H1 (cell line): ENCODE data around the gene PXDN. TPM values are rescaled to one million over a fixed set of nuclear protein-coding genes. Genes with fewer than 3 reads are reported as not detected.

Source experiments
- CTCF ChIA-PET: fragments of 300-600 bp; sonication (Branson Sonifier 250); formaldehyde crosslinking; loops from one replicate; lab custom pipeline; 2021; ENCODE audit not compliant: partially characterized antibody; lab: Charles Lee
- POLR2A ChIA-PET: fragments of 300-600 bp; sonication (Branson Sonifier 250); formaldehyde crosslinking; loops from one replicate; lab custom pipeline; 2021; ENCODE audit warnings: inconsistent platforms; ENCODE audit not compliant: partially characterized antibody; lab: Charles Lee
- DNase-seq, 2 experiments: peaks; one replicate each; pipeline versions ENCODE4 v3.0.0 to v3.0.0-alpha.2; 2010 to 2022; ENCODE audit warnings: low spot score in 2 of 2, low read depth in 1 of 2, mixed read lengths in 1 of 2
- FAIRE-seq: peaks from 2 replicates; lab custom pipeline; 2011; peaks lifted over from hg19 to GRCh38; lab: Jason Lieb, UNC
- H2AFZ ChIP-seq: 2 replicates; pipeline ENCODE4 v1.8.1; 2012; ENCODE audit warnings: low read length, inconsistent platforms
- H2AK5ac ChIP-seq: 2 replicates; pipeline ENCODE4 v1.6.1; 2013; ENCODE audit warnings: low read depth, low read length
- H2BK120ac ChIP-seq: replicated peaks from 2 replicates; pipeline ENCODE3; 2013; ENCODE audit warnings: low read depth, low read length, inconsistent platforms
- H2BK12ac ChIP-seq: 2 replicates; pipeline ENCODE4 v1.6.1; 2013; ENCODE audit warnings: low read depth, low read length
- H2BK15ac ChIP-seq: 2 replicates; pipeline ENCODE4 v1.6.1; 2013; ENCODE audit warnings: low read length
- H2BK20ac ChIP-seq: 2 replicates; pipeline ENCODE4 v1.6.1; 2013; ENCODE audit warnings: low read length
- H2BK5ac ChIP-seq: 2 replicates; pipeline ENCODE4 v1.6.1; 2013; ENCODE audit warnings: low read depth, low read length
- H3K14ac ChIP-seq: 2 replicates; pipeline ENCODE4 v1.6.1; 2013; ENCODE audit warnings: inconsistent platforms; ENCODE audit not compliant: insufficient read length
- H3K18ac ChIP-seq: 2 replicates; pipeline ENCODE4 v1.6.1; 2013; ENCODE audit warnings: low read length; ENCODE audit errors: extremely low read depth
- H3K23ac ChIP-seq: 2 replicates; pipeline ENCODE4 v1.6.1; 2013; ENCODE audit warnings: inconsistent platforms; ENCODE audit not compliant: insufficient read length
- H3K23me2 ChIP-seq: 2 replicates; pipeline ENCODE4 v1.6.1; 2013; ENCODE audit warnings: low read depth, low read length
- H3K27ac ChIP-seq: 2 replicates; pipeline ENCODE4 v1.6.1; 2011; ENCODE audit warnings: low read depth, low read length, inconsistent platforms
- H3K27me3 ChIP-seq, 4 experiments: replicated peaks in 1 of 4; 1 replicate in 1 of 4; 2 replicates in 3 of 4; pipeline versions ENCODE4 v1.6.1 to v1.8.1; 2011 to 2013; ENCODE audit warnings: low read length in 3 of 4, mild to moderate bottlenecking in 3 of 4, inconsistent platforms in 2 of 4, mixed read lengths in 2 of 4, moderate library complexity in 1 of 4; ENCODE audit not compliant: control insufficient read depth in 3 of 4, insufficient read depth in 3 of 4; ENCODE audit errors: extremely low read depth in 1 of 4
- H3K36me3 ChIP-seq, 4 experiments: 2 replicates each; pipeline versions ENCODE4 v1.6.1 to v1.8.1; 2011 to 2013; ENCODE audit warnings: mild to moderate bottlenecking in 4 of 4, low read length in 3 of 4, moderate library complexity in 2 of 4, control low read depth in 1 of 4, inconsistent platforms in 1 of 4; ENCODE audit not compliant: insufficient read depth in 4 of 4, control insufficient read depth in 2 of 4
- H3K4ac ChIP-seq: replicated peaks from 2 replicates; pipeline ENCODE3; 2013; ENCODE audit warnings: low read length, low read depth, mixed read lengths, inconsistent platforms; ENCODE audit not compliant: insufficient read length
- H3K4me1 ChIP-seq, 4 experiments: replicated peaks in 1 of 4; 1 replicate in 1 of 4; 2 replicates in 3 of 4; pipeline versions ENCODE4 v1.6.1 to v1.8.1; 2011 to 2013; ENCODE audit warnings: low read length in 3 of 4, inconsistent platforms in 2 of 4, mixed read lengths in 1 of 4; ENCODE audit not compliant: insufficient read depth in 4 of 4, control insufficient read depth in 3 of 4
- H3K4me2 ChIP-seq, 2 experiments: 2 replicates each; pipeline versions ENCODE4 v1.6.1 to v1.8.1; 2011 to 2013; ENCODE audit warnings: low read depth in 2 of 2, low read length in 2 of 2, control low read depth in 1 of 2, inconsistent platforms in 1 of 2, mild to moderate bottlenecking in 1 of 2; ENCODE audit not compliant: insufficient read depth in 1 of 2
- H3K4me3 ChIP-seq, 4 experiments: fragments of 200-600, 300-600 bp in 1 of 4; sonication (generic), shearing (Covaris generic), sonication (Bioruptor Twin) in 1 of 4; 2 replicates each; pipeline versions ENCODE4 v1.5.1 to v1.8.1; 2011 to 2016; ENCODE audit warnings: low read length in 4 of 4, low read depth in 3 of 4, control low read depth in 2 of 4, inconsistent platforms in 2 of 4, mild to moderate bottlenecking in 2 of 4, mixed read lengths in 1 of 4, moderate library complexity in 1 of 4; ENCODE audit not compliant: insufficient read depth in 2 of 4; ENCODE audit errors: extremely low read depth in 1 of 4
- H3K56ac ChIP-seq: replicated peaks from 2 replicates; pipeline ENCODE3; 2013; ENCODE audit warnings: low read depth, mild to moderate bottlenecking, mixed read lengths, low read length, inconsistent platforms; ENCODE audit not compliant: insufficient read length
- H3K79me1 ChIP-seq: 2 replicates; pipeline ENCODE4 v1.6.1; 2013; ENCODE audit warnings: low read depth, low read length, control low read depth
- H3K79me2 ChIP-seq, 2 experiments: 2 replicates each; pipeline versions ENCODE4 v1.6.1 to v1.8.1; 2012 to 2013; ENCODE audit warnings: low read length in 2 of 2, mild to moderate bottlenecking in 2 of 2, inconsistent platforms in 1 of 2; ENCODE audit not compliant: insufficient read depth in 2 of 2, control insufficient read depth in 1 of 2
- H3K9ac ChIP-seq, 4 experiments: replicated peaks in 1 of 4; 1 replicate in 1 of 4; 2 replicates in 3 of 4; pipeline versions ENCODE4 v1.6.1 to v1.8.1; 2011 to 2013; ENCODE audit warnings: low read depth in 3 of 4, low read length in 3 of 4, control low read depth in 2 of 4, mild to moderate bottlenecking in 2 of 4, moderate library complexity in 2 of 4, inconsistent platforms in 1 of 4; ENCODE audit errors: extremely low read depth in 1 of 4
- H3K9me3 ChIP-seq, 2 experiments: 2 replicates each; pipeline versions ENCODE4 v1.6.1 to v1.8.1; 2012 to 2013; ENCODE audit warnings: mild to moderate bottlenecking in 2 of 2, moderate library complexity in 2 of 2, control low read depth in 1 of 2, inconsistent platforms in 1 of 2, low read depth in 1 of 2, low read length in 1 of 2, mixed read lengths in 1 of 2; ENCODE audit not compliant: insufficient read depth in 2 of 2
- H4K20me1 ChIP-seq, 2 experiments: replicated peaks in 1 of 2; 2 replicates each; pipeline versions ENCODE3 to v1.8.1; 2011 to 2013; ENCODE audit warnings: inconsistent platforms in 2 of 2, low read length in 2 of 2, mild to moderate bottlenecking in 1 of 2; ENCODE audit not compliant: insufficient read depth in 2 of 2, control insufficient read depth in 1 of 2
- H4K5ac ChIP-seq: 2 replicates; pipeline ENCODE4 v1.6.1; 2013; ENCODE audit warnings: low read length, low read depth, mixed read lengths, inconsistent platforms; ENCODE audit not compliant: insufficient read length
- H4K8ac ChIP-seq: 2 replicates; pipeline ENCODE4 v1.8.0; 2013; ENCODE audit warnings: mild to moderate bottlenecking, moderate library complexity, low read length, inconsistent platforms; ENCODE audit not compliant: insufficient read depth; ENCODE audit errors: extremely low read depth
- H4K91ac ChIP-seq: replicated peaks from 2 replicates; pipeline ENCODE3; 2013; ENCODE audit warnings: low read length, mixed read lengths, inconsistent platforms; ENCODE audit not compliant: insufficient read length
- KDM4A ChIP-seq: IDR thresholded peaks from one replicate; pipeline ENCODE4 v1.7.1; 2012; ENCODE audit warnings: low read depth, mild to moderate bottlenecking, moderate library complexity, low read length, inconsistent platforms; ENCODE audit not compliant: severe bottlenecking
- WGBS, 2 experiments: shearing (Covaris generic) in 1 of 2; methylation state at CpG; one replicate each; pipeline versions ENCODE4 v1.1.6 to v1.1.7; 2013 to 2015; ENCODE audit warnings: low lambda C conversion rate in 2 of 2, mixed read lengths in 2 of 2, inconsistent platforms in 1 of 2, low coverage in 1 of 2, missing lambda C conversion rate in 1 of 2; ENCODE audit not compliant: insufficient replicate concordance in 2 of 2, insufficient coverage in 1 of 2, insufficient read length in 1 of 2; ENCODE audit errors: extremely low coverage in 1 of 2, missing lambda C conversion rate in 1 of 2; 5-methylcytosine and 5-hydroxymethylcytosine counted together
- polyA plus RNA-seq, 7 experiments: library from polyadenylated mRNA; depleted of rRNA in 3 of 7; stranded (reverse) in 5 of 7; unstranded in 2 of 7; fragments of >200 nt in 5 of 7; fragments of 200-250 nt in 2 of 7; gene quantifications; 1 replicate in 5 of 7; 2 replicates in 1 of 7; 4 replicates in 1 of 7; pipeline versions ENCODE4 v1.2.1 to v1.2.3, GENCODE V29; 2011 to 2013; ENCODE audit warnings: missing spikeins in 2 of 7, mixed read lengths in 2 of 7
- total RNA-seq: library from RNA; stranded (reverse); fragmentation: NEBNext Ultra II Directional; extraction: Animal tissue kit (Norgen Biotek cat#: 25700); gene quantifications from 2 replicates; pipeline ENCODE4 v1.2.1, GENCODE V29; 2021

The PXDN gene
- total and polyA plus RNA-seq, 2 of the 8 experiments (the other 6 are each of a cell fraction or from before 2014, with no cell fraction given), result 104 to 141 TPM

GRCh38 chr2:1791685-1792435, 47.5 kb upstream of the PXDN start:
- Histone ChIP-seq H3K27me3 (no peaks in the 10 kb centered on the region), H2AK5ac (no peak overlapping the region), H2BK5ac (no peak overlapping the region), H3K23ac (no peak overlapping the region), H2BK20ac (no peak overlapping the region), H2BK15ac (0 out of 2 replicates have a peak overlapping the region, but pooled peaks have one; percentile 49), H4K5ac (no peak overlapping the region), H3K36me3 (no peaks in the 10 kb centered on the region), H4K20me1 (no peaks in the 10 kb centered on the region), H3K9ac (no peak overlapping the region), H4K8ac (no peak overlapping the region), H3K4me1 (peaks cover 3 to 5% (median 5%) of the 10 kb centered on the region in 4 experiments; a peak in 5 of 7 replicates), H3K79me1 (no peaks in the 10 kb centered on the region), H3K4me3 (no peak overlapping the region), H2AFZ (no peak overlapping the region), H3K79me2 (no peaks in the 10 kb centered on the region), H3K4ac (no peak overlapping the region), H3K18ac (no peak overlapping the region), H3K14ac (no peak overlapping the region), H3K9me3 (no peaks in the 10 kb centered on the region), H3K27ac (no peak overlapping the region), H3K23me2 (no peaks in the 10 kb centered on the region), H2BK12ac (peak overlapping the region; percentile 70; the same call in 1 of the 2 replicates), H3K4me2 (no peak overlapping the region), H3K56ac (no peak overlapping the region), H4K91ac (no peak overlapping the region), H2BK120ac (no peak overlapping the region)
- TF ChIP-seq KDM4A, result no peak
- 89% methylated on average over 16 of the region's 16 CpGs; no CpG with 5 or more reads in 1 of the 2 experiments for WGBS, 2 experiments
- POLR2A ChIA-PET, result interaction anchor here (0.7 kb wide), 2 partner anchors 11 to 13 kb away, joined by 3 read pairs; no protein-coding TSS in a partner anchor
- CTCF ChIA-PET, result interaction anchor here (1.0 to 3.3 kb wide), 6 partner anchors 8 to 54 kb away, joined by 3 to 12 read pairs (median 4); no protein-coding TSS in a partner anchor
- no peak for FAIRE-seq
- no peak for DNase-seq
